K562 (cell line): ENCODE measurements around the gene CSTF1. TPM values are rescaled to one million over a fixed set of nuclear protein-coding genes. Genes with fewer than 3 reads are reported as not detected.

Experiments
- CBX8 ChIP-seq: fragments of 200-600 bp; sonication (generic); IDR thresholded peaks from 2 replicates; pipeline ENCODE4 v1.6.1; 2012; ENCODE audit warnings: borderline replicate concordance, mixed run types, low read depth, mild to moderate bottlenecking, moderate library complexity, mixed read lengths, low read length, control low read depth, inconsistent platforms; ENCODE audit not compliant: poor library complexity, severe bottlenecking; ENCODE audit errors: extremely low read depth
- CHAMP1 ChIP-seq: fragments of 450-650 bp; IDR thresholded peaks from 2 replicates; pipeline ENCODE4 v1.6.1; 2016; ENCODE audit warnings: mild to moderate bottlenecking
- CHD2 ChIP-seq: IDR thresholded peaks from 2 replicates; pipeline ENCODE4 v1.6.1; 2011; ENCODE audit warnings: low read depth, low read length
- FOXP1 ChIP-seq: sonication (generic); formaldehyde crosslinking; IDR thresholded peaks from 2 replicates; pipeline ENCODE4 v1.8.0; 2022; ENCODE audit warnings: mild to moderate bottlenecking, missing genetic modification reagents
- KDM2B ChIP-seq: fragments of 250-450 bp; sonication (Bioruptor Pico); IDR thresholded peaks from 2 replicates; pipeline ENCODE4 v1.8.0; 2021; ENCODE audit warnings: mild to moderate bottlenecking, moderate library complexity
- PCBP2 ChIP-seq: fragments of 200-400 bp; formaldehyde crosslinking; IDR thresholded peaks from 2 replicates; pipeline ENCODE4 v1.6.1; 2018; ENCODE audit warnings: low read length, low read depth, mild to moderate bottlenecking, moderate library complexity; ENCODE audit not compliant: poor library complexity, severe bottlenecking
- PURB ChIP-seq: sonication (generic); formaldehyde crosslinking; IDR thresholded peaks from 2 replicates; pipeline ENCODE4 v1.9.0; 2021; ENCODE audit warnings: low read depth, mild to moderate bottlenecking, missing genetic modification reagents
- SMARCA5 ChIP-seq: fragments of 450-650 bp; IDR thresholded peaks from 2 replicates; pipeline ENCODE4 v1.6.1; 2016
- SREBF1 ChIP-seq: fragments of 150-350 bp; IDR thresholded peaks from 2 replicates; pipeline ENCODE4 v1.6.1; 2014; ENCODE audit warnings: antibody characterized with exemption, low read depth, low read length, borderline replicate concordance
- XRCC4 ChIP-seq: IDR thresholded peaks from one replicate; pipeline ENCODE4 v1.6.1; 2011; ENCODE audit not compliant: insufficient read depth, insufficient read length; ENCODE audit errors: extremely low read depth
- ZNF282 ChIP-seq: sonication (generic); formaldehyde crosslinking; IDR thresholded peaks from 2 replicates; pipeline ENCODE4 v1.8.1; 2023; ENCODE audit warnings: missing genetic modification reagents
- ZNF75A ChIP-seq: fragments of 450-650 bp; formaldehyde crosslinking; IDR thresholded peaks from 2 replicates; pipeline ENCODE4 v1.4.0; 2020; ENCODE audit warnings: mild to moderate bottlenecking
- polyA plus RNA-seq, 8 experiments: library from polyadenylated mRNA; depleted of rRNA in 4 of 8; stranded (reverse) in 5 of 8; unstranded in 3 of 8; fragments of >200 nt; fragmentation: Nextera tagmentation in 2 of 8; fragmentation: Illumina TruSeq in 1 of 8; extraction: Ambion mirVana in 2 of 8; extraction: Trizol in 1 of 8; gene quantifications; 2 replicates each; pipeline versions ENCODE4 v1.2.1 to v1.2.3, GENCODE V29; 2011 to 2014; ENCODE audit warnings: inconsistent platforms in 1 of 8, missing spikeins in 1 of 8
- total RNA-seq, 7 experiments: library from RNA; depleted of rRNA in 6 of 7; stranded (reverse); fragments of >200 nt in 6 of 7; fragmentation: Illumina TruSeq in 2 of 7; extraction: Trizol in 2 of 7; gene quantifications; 2 replicates each; pipeline versions ENCODE4 v1.2.1 to v1.2.3, GENCODE V29; 2011 to 2021; ENCODE audit warnings: low replicate concordance in 1 of 7
- TF ChIP-seq, protein P1 (sequence below): conservative IDR thresholded peaks from 2 replicates; pipeline ENCODE4 v1.6.1; 2011; ENCODE audit warnings: low read depth, mild to moderate bottlenecking, low read length; ENCODE audit not compliant: control insufficient read depth
- TF ChIP-seq, protein P2 (sequence below), 3 experiments: fragments of 200-800 bp in 1 of 3; fragments of 250-450 bp in 1 of 3; fragments of 450-650 bp in 1 of 3; sonication (Bioruptor Pico) in 1 of 3; sonication (Bioruptor generic) in 1 of 3; formaldehyde crosslinking in 1 of 3; IDR thresholded peaks; 2 replicates each; pipeline versions ENCODE4 v1.6.1 to v1.8.0; 2016 to 2022; ENCODE audit warnings: mild to moderate bottlenecking in 2 of 3, missing genetic modification characterization in 2 of 3, missing compliant biosample characterization in 1 of 3, moderate library complexity in 1 of 3
- TF ChIP-seq, protein P3 (sequence below): sonication (generic); formaldehyde crosslinking; IDR thresholded peaks from 2 replicates; pipeline ENCODE4 v1.8.0; 2023; ENCODE audit warnings: mild to moderate bottlenecking, missing genetic modification reagents
- TF ChIP-seq, protein P4 (sequence below): fragments of 250-450 bp; sonication (Bioruptor Pico); IDR thresholded peaks from 2 replicates; pipeline ENCODE4 v1.5.0; 2021

CSTF1 gene
- total and polyA plus RNA-seq, 9 of the 15 experiments (the other 6 are each of a cell fraction or from before 2014, with no cell fraction given) = 30.8 to 110 (median 53.4) TPM

DNA sequence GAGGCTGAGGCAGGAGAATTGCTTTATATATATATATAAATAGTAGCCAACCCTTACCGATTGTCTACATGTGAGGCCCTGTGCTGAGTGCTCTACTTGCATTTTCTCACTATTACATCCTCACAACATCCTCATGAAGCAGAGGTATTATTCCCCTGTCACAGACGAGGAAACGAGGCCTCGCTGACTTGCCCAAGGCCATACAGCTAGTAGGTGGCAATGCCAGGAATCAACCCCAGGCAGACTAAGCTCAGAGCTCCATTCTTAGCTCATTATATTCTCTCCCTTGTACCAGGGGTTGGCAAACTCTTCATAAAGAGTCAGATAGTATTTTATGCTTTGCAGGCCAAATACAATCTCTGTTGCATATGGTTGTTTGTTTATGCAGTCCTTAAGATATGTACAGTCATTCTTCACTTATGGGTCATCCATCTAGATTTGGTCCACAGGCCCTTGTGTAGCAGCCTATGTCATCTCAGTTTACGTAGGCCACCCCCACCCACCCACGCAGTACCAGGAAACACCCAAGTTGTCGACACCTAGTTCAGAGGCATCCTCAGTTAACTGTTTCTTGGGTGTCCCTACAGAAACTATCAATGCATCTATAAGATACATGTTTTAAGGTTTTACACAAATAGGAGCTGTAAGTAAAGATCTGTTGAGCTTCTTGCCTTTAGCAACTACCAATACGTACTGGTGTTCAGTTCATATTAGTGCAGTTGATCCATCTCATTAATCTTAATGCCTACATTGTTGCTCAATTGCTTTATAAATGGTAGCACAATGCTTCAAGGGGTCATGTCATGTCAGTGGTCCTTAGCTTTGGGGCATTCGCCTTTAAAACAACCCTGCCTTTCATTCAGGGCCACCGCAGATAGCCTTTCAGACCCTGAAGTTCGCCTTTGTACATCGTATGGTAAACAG lies 22.7 kb downstream of the CSTF1 start (continued):
- no peak for TF ChIP-seq CHD2
- TF ChIP-seq, protein P1, sequence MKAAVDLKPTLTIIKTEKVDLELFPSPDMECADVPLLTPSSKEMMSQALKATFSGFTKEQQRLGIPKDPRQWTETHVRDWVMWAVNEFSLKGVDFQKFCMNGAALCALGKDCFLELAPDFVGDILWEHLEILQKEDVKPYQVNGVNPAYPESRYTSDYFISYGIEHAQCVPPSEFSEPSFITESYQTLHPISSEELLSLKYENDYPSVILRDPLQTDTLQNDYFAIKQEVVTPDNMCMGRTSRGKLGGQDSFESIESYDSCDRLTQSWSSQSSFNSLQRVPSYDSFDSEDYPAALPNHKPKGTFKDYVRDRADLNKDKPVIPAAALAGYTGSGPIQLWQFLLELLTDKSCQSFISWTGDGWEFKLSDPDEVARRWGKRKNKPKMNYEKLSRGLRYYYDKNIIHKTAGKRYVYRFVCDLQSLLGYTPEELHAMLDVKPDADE = no peak
- TF ChIP-seq CBX8 = no peak
- no peak for TF ChIP-seq PCBP2
- no peak for TF ChIP-seq FOXP1
- TF ChIP-seq ZNF75A (CRISPR knock-in tag) = no peak
- TF ChIP-seq, protein P2, sequence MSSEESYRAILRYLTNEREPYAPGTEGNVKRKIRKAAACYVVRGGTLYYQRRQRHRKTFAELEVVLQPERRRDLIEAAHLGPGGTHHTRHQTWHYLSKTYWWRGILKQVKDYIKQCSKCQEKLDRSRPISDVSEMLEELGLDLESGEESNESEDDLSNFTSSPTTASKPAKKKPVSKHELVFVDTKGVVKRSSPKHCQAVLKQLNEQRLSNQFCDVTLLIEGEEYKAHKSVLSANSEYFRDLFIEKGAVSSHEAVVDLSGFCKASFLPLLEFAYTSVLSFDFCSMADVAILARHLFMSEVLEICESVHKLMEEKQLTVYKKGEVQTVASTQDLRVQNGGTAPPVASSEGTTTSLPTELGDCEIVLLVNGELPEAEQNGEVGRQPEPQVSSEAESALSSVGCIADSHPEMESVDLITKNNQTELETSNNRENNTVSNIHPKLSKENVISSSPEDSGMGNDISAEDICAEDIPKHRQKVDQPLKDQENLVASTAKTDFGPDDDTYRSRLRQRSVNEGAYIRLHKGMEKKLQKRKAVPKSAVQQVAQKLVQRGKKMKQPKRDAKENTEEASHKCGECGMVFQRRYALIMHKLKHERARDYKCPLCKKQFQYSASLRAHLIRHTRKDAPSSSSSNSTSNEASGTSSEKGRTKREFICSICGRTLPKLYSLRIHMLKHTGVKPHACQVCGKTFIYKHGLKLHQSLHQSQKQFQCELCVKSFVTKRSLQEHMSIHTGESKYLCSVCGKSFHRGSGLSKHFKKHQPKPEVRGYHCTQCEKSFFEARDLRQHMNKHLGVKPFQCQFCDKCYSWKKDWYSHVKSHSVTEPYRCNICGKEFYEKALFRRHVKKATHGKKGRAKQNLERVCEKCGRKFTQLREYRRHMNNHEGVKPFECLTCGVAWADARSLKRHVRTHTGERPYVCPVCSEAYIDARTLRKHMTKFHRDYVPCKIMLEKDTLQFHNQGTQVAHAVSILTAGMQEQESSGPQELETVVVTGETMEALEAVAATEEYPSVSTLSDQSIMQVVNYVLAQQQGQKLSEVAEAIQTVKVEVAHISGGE (CRISPR knock-in tag; IDR thresholded peaks at IDR 0.05) = no peak
- TF ChIP-seq XRCC4 = no peak
- TF ChIP-seq, protein P3, sequence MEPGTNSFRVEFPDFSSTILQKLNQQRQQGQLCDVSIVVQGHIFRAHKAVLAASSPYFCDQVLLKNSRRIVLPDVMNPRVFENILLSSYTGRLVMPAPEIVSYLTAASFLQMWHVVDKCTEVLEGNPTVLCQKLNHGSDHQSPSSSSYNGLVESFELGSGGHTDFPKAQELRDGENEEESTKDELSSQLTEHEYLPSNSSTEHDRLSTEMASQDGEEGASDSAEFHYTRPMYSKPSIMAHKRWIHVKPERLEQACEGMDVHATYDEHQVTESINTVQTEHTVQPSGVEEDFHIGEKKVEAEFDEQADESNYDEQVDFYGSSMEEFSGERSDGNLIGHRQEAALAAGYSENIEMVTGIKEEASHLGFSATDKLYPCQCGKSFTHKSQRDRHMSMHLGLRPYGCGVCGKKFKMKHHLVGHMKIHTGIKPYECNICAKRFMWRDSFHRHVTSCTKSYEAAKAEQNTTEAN = no peak
- no peak for TF ChIP-seq SREBF1
- TF ChIP-seq SMARCA5 = no peak
- no peak for TF ChIP-seq PURB
- TF ChIP-seq, protein P4, sequence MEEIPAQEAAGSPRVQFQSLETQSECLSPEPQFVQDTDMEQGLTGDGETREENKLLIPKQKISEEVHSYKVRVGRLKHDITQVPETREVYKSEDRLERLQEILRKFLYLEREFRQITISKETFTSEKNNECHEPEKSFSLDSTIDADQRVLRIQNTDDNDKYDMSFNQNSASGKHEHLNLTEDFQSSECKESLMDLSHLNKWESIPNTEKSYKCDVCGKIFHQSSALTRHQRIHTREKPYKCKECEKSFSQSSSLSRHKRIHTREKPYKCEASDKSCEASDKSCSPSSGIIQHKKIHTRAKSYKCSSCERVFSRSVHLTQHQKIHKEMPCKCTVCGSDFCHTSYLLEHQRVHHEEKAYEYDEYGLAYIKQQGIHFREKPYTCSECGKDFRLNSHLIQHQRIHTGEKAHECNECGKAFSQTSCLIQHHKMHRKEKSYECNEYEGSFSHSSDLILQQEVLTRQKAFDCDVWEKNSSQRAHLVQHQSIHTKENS (CRISPR knock-in tag) = no peak
- no peak for TF ChIP-seq KDM2B (CRISPR knock-in tag)
- TF ChIP-seq ZNF282 (CRISPR knock-in tag) = no peak
- TF ChIP-seq CHAMP1 = no peak
